K562 (cell line): ENCODE results near the gene HP1BP3. TPM values are rescaled to one million over a fixed set of nuclear protein-coding genes. Genes with fewer than 3 reads are reported as not detected.

Experiments used
- ARID1B ChIP-seq: fragments of 450-650 bp; IDR thresholded peaks from 2 replicates; pipeline ENCODE4 v1.6.1; 2016; ENCODE audit warnings: antibody characterized with exemption, mild to moderate bottlenecking, inconsistent platforms
- ARID3A ChIP-seq: IDR thresholded peaks from 2 replicates; pipeline ENCODE4 v1.6.1; 2012; ENCODE audit warnings: low read depth, low read length, improper control_type of control experiment, borderline replicate concordance
- BHLHE40 ChIP-seq: IDR thresholded peaks from 2 replicates; pipeline ENCODE4 v1.6.1; 2011; ENCODE audit warnings: low read length, improper control_type of control experiment
- CREB5 ChIP-seq: fragments of 250-450 bp; sonication (Bioruptor Pico); IDR thresholded peaks from 2 replicates; pipeline ENCODE4 v1.5.0; 2020; ENCODE audit warnings: mild to moderate bottlenecking
- DEAF1 ChIP-seq: fragments of 450-650 bp; formaldehyde crosslinking; IDR thresholded peaks from 2 replicates; pipeline ENCODE4 v1.4.0; 2020; ENCODE audit warnings: mild to moderate bottlenecking, moderate library complexity
- FOXA3 ChIP-seq, 2 experiments: fragments of 450-650 bp in 1 of 2; sonication (generic) in 1 of 2; formaldehyde crosslinking; IDR thresholded peaks in 1 of 2; conservative IDR thresholded peaks in 1 of 2; 2 replicates each; pipeline versions ENCODE4 v1.4.0 to v1.8.0; 2020 to 2022; ENCODE audit warnings: mild to moderate bottlenecking in 2 of 2, missing genetic modification reagents in 1 of 2
- MBD2 ChIP-seq: sonication (generic); IDR thresholded peaks from 2 replicates; pipeline ENCODE4 v1.6.1; 2016; ENCODE audit warnings: low read depth, borderline replicate concordance
- MIER1 ChIP-seq: fragments of 450-650 bp; IDR thresholded peaks from 2 replicates; pipeline ENCODE4 v1.6.1; 2016; ENCODE audit warnings: antibody characterized with exemption, mild to moderate bottlenecking, low read depth
- MYC ChIP-seq, 2 experiments: fragments of 250-450 bp in 1 of 2; sonication (Bioruptor Pico) in 1 of 2; IDR thresholded peaks; 2 replicates each; pipeline versions ENCODE4 v1.5.1 to v1.6.1; 2012 to 2021; ENCODE audit warnings: low read depth in 2 of 2, borderline replicate concordance in 1 of 2, improper control_type of control experiment in 1 of 2, low read length in 1 of 2, mild to moderate bottlenecking in 1 of 2, moderate library complexity in 1 of 2
- SMARCE1 ChIP-seq: fragments of 450-650 bp; IDR thresholded peaks from 2 replicates; pipeline ENCODE4 v1.7.1; 2016; ENCODE audit warnings: mild to moderate bottlenecking
- STAG1 ChIP-seq: sonication (generic); formaldehyde crosslinking; IDR thresholded peaks from 2 replicates; pipeline ENCODE4 v1.5.0; 2020; ENCODE audit warnings: missing genetic modification reagents, borderline replicate concordance
- TCF7L2 ChIP-seq: fragments of 150-350 bp; IDR thresholded peaks from 2 replicates; pipeline ENCODE4 v1.6.1; 2016; ENCODE audit warnings: low read depth, mild to moderate bottlenecking, low read length, moderate library complexity
- ZNF592 ChIP-seq: fragments of 450-650 bp; IDR thresholded peaks from 2 replicates; pipeline ENCODE4 v1.6.1; 2017; ENCODE audit warnings: antibody characterized with exemption, mild to moderate bottlenecking
- polyA plus RNA-seq, 8 experiments: library from polyadenylated mRNA; depleted of rRNA in 4 of 8; stranded (reverse) in 5 of 8; unstranded in 3 of 8; fragments of >200 nt; fragmentation: Nextera tagmentation in 2 of 8; fragmentation: Illumina TruSeq in 1 of 8; extraction: Ambion mirVana in 2 of 8; extraction: Trizol in 1 of 8; gene quantifications; 2 replicates each; pipeline versions ENCODE4 v1.2.1 to v1.2.3, GENCODE V29; 2011 to 2014; ENCODE audit warnings: inconsistent platforms in 1 of 8, missing spikeins in 1 of 8
- total RNA-seq, 7 experiments: library from RNA; depleted of rRNA in 6 of 7; stranded (reverse); fragments of >200 nt in 6 of 7; fragmentation: Illumina TruSeq in 2 of 7; extraction: Trizol in 2 of 7; gene quantifications; 2 replicates each; pipeline versions ENCODE4 v1.2.1 to v1.2.3, GENCODE V29; 2011 to 2021; ENCODE audit warnings: low replicate concordance in 1 of 7
- TF ChIP-seq, protein P1 (sequence below), 2 experiments: IDR thresholded peaks; 2 replicates each; pipeline ENCODE4 v1.6.1; 2012; ENCODE audit warnings: improper control_type of control experiment in 2 of 2, low read depth in 2 of 2, low read length in 2 of 2, borderline replicate concordance in 1 of 2
- TF ChIP-seq, protein P2 (sequence below): sonication (generic); formaldehyde crosslinking; IDR thresholded peaks from 2 replicates; pipeline ENCODE4 v1.5.0; 2020; ENCODE audit warnings: missing genetic modification reagents

HP1BP3 gene
- total and polyA plus RNA-seq, 9 of the 15 experiments (the other 6 are each of a cell fraction or from before 2014, with no cell fraction given): 57.3 to 513 (median 240) TPM

DNA sequence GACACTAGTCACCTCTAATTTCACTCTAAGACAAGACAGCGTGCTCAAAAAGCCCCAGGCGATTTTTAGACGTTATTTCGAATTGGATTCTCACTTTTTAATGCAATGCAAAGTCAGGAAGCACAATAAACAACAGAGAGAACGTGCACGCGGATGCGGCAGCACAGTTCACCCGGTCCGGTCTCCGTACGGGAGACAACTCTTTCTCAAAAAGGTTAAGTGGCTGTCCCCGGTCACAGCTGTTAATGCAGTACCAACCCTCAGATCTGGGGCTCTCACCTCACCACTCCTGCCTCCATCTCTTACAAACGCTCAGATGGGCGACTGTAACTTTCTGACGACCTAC is 1.2 kb downstream of the HP1BP3 start (continued):
- TF ChIP-seq DEAF1 (CRISPR knock-in tag): no peak
- TF ChIP-seq FOXA3 (CRISPR knock-in tag; conservative IDR thresholded peaks at IDR 0.05 in 1 of 2, IDR thresholded peaks at IDR 0.05 in 1 of 2): no peak
- TF ChIP-seq MYC (IDR thresholded peaks at IDR 0.05; ENCODE audit: low read depth, low read length): no peak
- TF ChIP-seq MYC (CRISPR knock-in tag; IDR thresholded peaks at IDR 0.05; ENCODE audit: borderline replicate concordance, low read depth): peak; percentile 71; the same call in 1 of the 2 replicates
- no peak for TF ChIP-seq CREB5 (CRISPR knock-in tag)
- peak; percentile 54; the same call in 1 of the 2 replicates for TF ChIP-seq SMARCE1
- TF ChIP-seq, protein P1, sequence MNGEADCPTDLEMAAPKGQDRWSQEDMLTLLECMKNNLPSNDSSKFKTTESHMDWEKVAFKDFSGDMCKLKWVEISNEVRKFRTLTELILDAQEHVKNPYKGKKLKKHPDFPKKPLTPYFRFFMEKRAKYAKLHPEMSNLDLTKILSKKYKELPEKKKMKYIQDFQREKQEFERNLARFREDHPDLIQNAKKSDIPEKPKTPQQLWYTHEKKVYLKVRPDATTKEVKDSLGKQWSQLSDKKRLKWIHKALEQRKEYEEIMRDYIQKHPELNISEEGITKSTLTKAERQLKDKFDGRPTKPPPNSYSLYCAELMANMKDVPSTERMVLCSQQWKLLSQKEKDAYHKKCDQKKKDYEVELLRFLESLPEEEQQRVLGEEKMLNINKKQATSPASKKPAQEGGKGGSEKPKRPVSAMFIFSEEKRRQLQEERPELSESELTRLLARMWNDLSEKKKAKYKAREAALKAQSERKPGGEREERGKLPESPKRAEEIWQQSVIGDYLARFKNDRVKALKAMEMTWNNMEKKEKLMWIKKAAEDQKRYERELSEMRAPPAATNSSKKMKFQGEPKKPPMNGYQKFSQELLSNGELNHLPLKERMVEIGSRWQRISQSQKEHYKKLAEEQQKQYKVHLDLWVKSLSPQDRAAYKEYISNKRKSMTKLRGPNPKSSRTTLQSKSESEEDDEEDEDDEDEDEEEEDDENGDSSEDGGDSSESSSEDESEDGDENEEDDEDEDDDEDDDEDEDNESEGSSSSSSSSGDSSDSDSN (IDR thresholded peaks at IDR 0.05; ENCODE audit: borderline replicate concordance in 1 of 2, low read depth in 2 of 2, low read length in 2 of 2): 0 out of 4 replicates have a peak, but pooled peaks of 1 of the 2 experiments have one; percentile 20
- TF ChIP-seq TCF7L2: no peak
- no peak for TF ChIP-seq ZNF592
- TF ChIP-seq ARID1B: no peak
- TF ChIP-seq MIER1: no peak
- no peak for TF ChIP-seq ARID3A
- TF ChIP-seq STAG1 (CRISPR knock-in tag): no peak
- TF ChIP-seq MBD2: no peak
- TF ChIP-seq, protein P2, sequence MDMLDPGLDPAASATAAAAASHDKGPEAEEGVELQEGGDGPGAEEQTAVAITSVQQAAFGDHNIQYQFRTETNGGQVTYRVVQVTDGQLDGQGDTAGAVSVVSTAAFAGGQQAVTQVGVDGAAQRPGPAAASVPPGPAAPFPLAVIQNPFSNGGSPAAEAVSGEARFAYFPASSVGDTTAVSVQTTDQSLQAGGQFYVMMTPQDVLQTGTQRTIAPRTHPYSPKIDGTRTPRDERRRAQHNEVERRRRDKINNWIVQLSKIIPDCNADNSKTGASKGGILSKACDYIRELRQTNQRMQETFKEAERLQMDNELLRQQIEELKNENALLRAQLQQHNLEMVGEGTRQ (CRISPR knock-in tag): no peak
- TF ChIP-seq BHLHE40: no peak; the same call in 1 of the 2 replicates
